ENCODE data around the gene CNNM1. TPM values are rescaled to one million over a fixed set of nuclear protein-coding genes. Genes with fewer than 3 reads are reported as not detected.

CNNM1 gene
- total RNA-seq, 1 experiment from 2014 or later, result not detected

- Histone ChIP-seq H3K4me3 (replicated peaks in 1 of 2; ENCODE audit: low read depth in 1 of 2, low read length in 2 of 2) (no peak overlapping the region), H3K36me3 (ENCODE audit: control insufficient read depth in 1 of 2, insufficient read depth in 2 of 2, low read length in 2 of 2) (no peaks in the 10 kb centered on the region), H3K9me2 (ENCODE audit: insufficient read depth) (no peaks in the 10 kb centered on the region), H3K79me2 (ENCODE audit: insufficient read depth, low read length) (no peaks in the 10 kb centered on the region), H4K20me1 (ENCODE audit: insufficient read depth) (no peaks in the 10 kb centered on the region), H3K27me3 (ENCODE audit: insufficient read depth, low read length) (peaks cover 68% of the 10 kb centered on the region), H3K27ac (ENCODE audit: low read depth, low read length) (no peak overlapping the region), H3K9me3 (ENCODE audit: control insufficient read depth in 1 of 2, insufficient read depth in 1 of 2, low read depth in 1 of 2, low read length in 2 of 2) (no peaks in the 10 kb centered on the region), H3K9ac (ENCODE audit: low read length) (no peak overlapping the region), H2AFZ (ENCODE audit: low read depth, low read length, poor library complexity, severe bottlenecking) (no peak overlapping the region), H3K4me1 (ENCODE audit: control insufficient read depth in 1 of 2, insufficient read depth in 2 of 2, low read length in 2 of 2) (no peaks in the 10 kb centered on the region), H3K4me2 (ENCODE audit: low read length) (no peak overlapping the region)
- no TSS peak for BruUV-seq (replicated peaks)
- DNase-seq (ENCODE audit: low read depth, low spot score), result no peak
- POLR2A ChIA-PET, result no interaction called here
- RAD21 ChIA-PET (ENCODE audit: low non-redundant PET in 1 of 2, low total read pairs in 2 of 2, uncharacterized antibody in 2 of 2, unreplicated experiment in 2 of 2), result no interaction called here
- TF ChIP-seq CEBPB (IDR thresholded peaks at IDR 0.05; ENCODE audit: low read depth) (no peak), ZNF274 (IDR thresholded peaks at IDR 0.05; ENCODE audit: low read depth, low read length) (no peak), RAD21 (IDR thresholded peaks at IDR 0.05; ENCODE audit: low read depth) (no peak), YY1 (IDR thresholded peaks at IDR 0.05; ENCODE audit: extremely low read depth, insufficient replicate concordance, low read depth, low read length) (no peak), EGR1 (IDR thresholded peaks at IDR 0.05; ENCODE audit: low read depth) (no peak), CBX3 (IDR thresholded peaks at IDR 0.05; ENCODE audit: low read depth) (no peak), SRF (IDR thresholded peaks at IDR 0.05; ENCODE audit: low read depth) (no peak)
- CTCF ChIA-PET, result interaction anchor here (1.0 kb wide), 1 partner anchor 76 kb away, joined by 3 read pairs; no protein-coding TSS in a partner anchor
- intact Hi-C loops (cut with micrococcal nuclease), result no loop called here
- ATAC-seq, result no peak
These were observed 24.0 kb downstream of the CNNM1 start for GRCh38 chr10:99353182-99353581.

- Histone ChIP-seq H3K4me2 (ENCODE audit: low read length) (no peak overlapping the region), H3K27ac (ENCODE audit: low read depth, low read length) (no peak overlapping the region), H3K9me2 (ENCODE audit: insufficient read depth) (no peaks in the 10 kb centered on the region), H3K4me3 (replicated peaks in 1 of 2; ENCODE audit: low read depth in 1 of 2, low read length in 2 of 2) (no peak overlapping the region), H4K20me1 (ENCODE audit: insufficient read depth) (no peaks in the 10 kb centered on the region), H3K36me3 (ENCODE audit: control insufficient read depth in 1 of 2, insufficient read depth in 2 of 2, low read length in 2 of 2) (no peaks in the 10 kb centered on the region), H3K79me2 (ENCODE audit: insufficient read depth, low read length) (no peaks in the 10 kb centered on the region), H3K9ac (ENCODE audit: low read length) (no peak overlapping the region), H2AFZ (ENCODE audit: low read depth, low read length, poor library complexity, severe bottlenecking) (no peak overlapping the region), H3K27me3 (ENCODE audit: insufficient read depth, low read length) (peaks cover 59% of the 10 kb centered on the region), H3K9me3 (ENCODE audit: control insufficient read depth in 1 of 2, insufficient read depth in 1 of 2, low read depth in 1 of 2, low read length in 2 of 2) (no peaks in the 10 kb centered on the region), H3K4me1 (ENCODE audit: control insufficient read depth in 1 of 2, insufficient read depth in 2 of 2, low read length in 2 of 2) (no peaks in the 10 kb centered on the region)
- no TSS peak for BruUV-seq (replicated peaks)
- CTCF ChIA-PET, result no interaction called here
- RAD21 ChIA-PET (ENCODE audit: low non-redundant PET in 1 of 2, low total read pairs in 2 of 2, uncharacterized antibody in 2 of 2, unreplicated experiment in 2 of 2), result no interaction called here
- POLR2A ChIA-PET, result no interaction called here
- DNase-seq (ENCODE audit: low read depth, low spot score), result no peak
- ATAC-seq, result no peak
- TF ChIP-seq CEBPB (IDR thresholded peaks at IDR 0.05; ENCODE audit: low read depth) (no peak), EZH2phosphoT487 (IDR thresholded peaks at IDR 0.05; ENCODE audit: borderline replicate concordance) (no peak), EZH2 (IDR thresholded peaks at IDR 0.05) (no peak), RAD21 (IDR thresholded peaks at IDR 0.05; ENCODE audit: low read depth) (no peak), SP1 (IDR thresholded peaks at IDR 0.05; ENCODE audit: low read depth) (no peak), CTCF (IDR thresholded peaks at IDR 0.05 in 2 of 3, conservative IDR thresholded peaks at IDR 0.05 in 1 of 3; ENCODE audit: borderline replicate concordance in 1 of 3, insufficient read depth in 1 of 3, low read depth in 2 of 3, low read length in 2 of 3) (no peak), ZFX (IDR thresholded peaks at IDR 0.05) (no peak), SRF (IDR thresholded peaks at IDR 0.05; ENCODE audit: low read depth) (no peak), POLR2AphosphoS5 (IDR thresholded peaks at IDR 0.05; ENCODE audit: low read depth, low read length) (no peak), ZNF274 (IDR thresholded peaks at IDR 0.05; ENCODE audit: low read depth, low read length) (no peak), ATF3 (IDR thresholded peaks at IDR 0.05) (no peak)
- intact Hi-C loops (cut with micrococcal nuclease), result no loop called here
These were observed 28.5 kb downstream of the CNNM1 start for GRCh38 chr10:99357691-99358090.
